Posterior vena cava (tissue), 2 donors: Measurements from ENCODE around the gene FMN1. TPM values are rescaled to one million over a fixed set of nuclear protein-coding genes. Genes with fewer than 3 reads are reported as not detected.

ENCODE experiments used
- DNase-seq: peaks from one replicate; pipeline ENCODE4 v3.0.0-alpha.2; 2020; ENCODE audit warnings: low spot score
- intact Hi-C, 2 donors: fragments of 100-400 bp; cut with DNase I; formaldehyde crosslinking; loops; one replicate each; pipeline versions ENCODE4 v1.14.1 to v1.14.2; 2022 to 2023
- total RNA-seq, 2 donors: library from RNA; stranded (reverse); fragmentation: NEBNext Ultra II Directional; extraction: Animal tissue kit (Norgen Biotek cat#: 25700); gene quantifications; one replicate each; pipeline ENCODE4 v1.2.1, GENCODE V29; 2021
- donor health status: DM: yes; HTN: yes; CAD: no.
- donor health status: DM: yes; HTN: yes; CAD: no.

FMN1 gene
- total RNA-seq, 2 donors from 2014 or later: 20.2 to 26.6 TPM

GRCh38 chr15:32747921-32748342, 446.6 kb downstream of the FMN1 start:
- intact Hi-C loops: no loop called here
- DNase-seq: no peak

GRCh38 chr15:32746116-32746857, 448.2 kb downstream of the FMN1 start:
- DNase-seq: no peak
- intact Hi-C loops: no loop called here

GRCh38 chr15:32743411-32744140, 450.9 kb downstream of the FMN1 start:
- no peak for DNase-seq
- intact Hi-C loops: loop anchor here in 1 of 2 donors (5.0 kb wide), 1 partner anchor 1444 kb away; no protein-coding TSS in a partner anchor

- intact Hi-C loops: loop anchor here (5.0 to 10.0 kb wide), 2 partner anchors 115 to 1448 kb away; no protein-coding TSS in a partner anchor
- no peak for DNase-seq
These were observed 454.9 kb downstream of the FMN1 start for GRCh38 chr15:32739522-32740063.

DNA sequence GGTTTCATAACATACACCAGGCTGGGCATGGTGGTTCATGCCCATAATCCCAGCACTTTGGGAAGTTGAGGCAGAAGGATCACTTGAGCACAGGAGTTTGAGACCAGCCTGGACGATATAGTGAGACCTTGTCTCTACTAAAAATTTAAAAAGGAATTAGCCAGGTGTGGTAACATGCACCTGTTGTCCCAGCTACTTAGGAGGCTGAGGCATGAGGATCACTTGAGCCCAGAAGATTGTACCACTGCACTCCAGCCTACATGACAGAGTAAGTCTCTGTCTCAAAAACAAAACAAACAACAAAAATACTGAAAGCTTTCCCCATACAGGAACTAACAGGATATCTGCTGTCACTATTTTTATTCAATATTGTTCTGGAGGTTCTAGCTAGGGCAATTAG, 455.8 kb downstream of the FMN1 start:
- intact Hi-C loops: loop anchor here in 1 of 2 donors (10.0 kb wide), 1 partner anchor 116 kb away; no protein-coding TSS in a partner anchor
- DNase-seq: no peak

DNA sequence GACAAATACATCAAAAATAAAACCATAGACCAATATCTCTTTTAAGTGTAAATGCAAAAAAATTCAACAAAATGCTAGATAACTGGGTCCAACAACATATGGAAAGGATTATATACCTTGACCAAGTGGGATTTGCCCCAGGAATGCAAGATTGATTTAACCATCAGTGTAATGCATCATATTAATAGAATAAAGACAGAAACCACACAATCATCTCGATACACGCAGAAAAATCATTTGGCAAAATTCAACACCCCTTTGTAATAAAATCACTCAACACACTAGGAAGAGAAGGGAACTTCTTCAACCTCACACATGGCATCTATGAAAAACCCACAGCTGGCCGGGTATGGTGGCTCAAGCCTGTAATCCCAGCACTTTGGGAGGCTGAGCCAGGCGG, 457.2 kb downstream of the FMN1 start:
- intact Hi-C loops: loop anchor here in 1 of 2 donors (10.0 kb wide), 1 partner anchor 117 kb away; no protein-coding TSS in a partner anchor
- DNase-seq: no peak

GRCh38 chr15:32736701-32737061, 457.8 kb downstream of the FMN1 start:
- no peak for DNase-seq
- intact Hi-C loops: loop anchor here in 1 of 2 donors (10.0 kb wide), 1 partner anchor 118 kb away; no protein-coding TSS in a partner anchor

DNA sequence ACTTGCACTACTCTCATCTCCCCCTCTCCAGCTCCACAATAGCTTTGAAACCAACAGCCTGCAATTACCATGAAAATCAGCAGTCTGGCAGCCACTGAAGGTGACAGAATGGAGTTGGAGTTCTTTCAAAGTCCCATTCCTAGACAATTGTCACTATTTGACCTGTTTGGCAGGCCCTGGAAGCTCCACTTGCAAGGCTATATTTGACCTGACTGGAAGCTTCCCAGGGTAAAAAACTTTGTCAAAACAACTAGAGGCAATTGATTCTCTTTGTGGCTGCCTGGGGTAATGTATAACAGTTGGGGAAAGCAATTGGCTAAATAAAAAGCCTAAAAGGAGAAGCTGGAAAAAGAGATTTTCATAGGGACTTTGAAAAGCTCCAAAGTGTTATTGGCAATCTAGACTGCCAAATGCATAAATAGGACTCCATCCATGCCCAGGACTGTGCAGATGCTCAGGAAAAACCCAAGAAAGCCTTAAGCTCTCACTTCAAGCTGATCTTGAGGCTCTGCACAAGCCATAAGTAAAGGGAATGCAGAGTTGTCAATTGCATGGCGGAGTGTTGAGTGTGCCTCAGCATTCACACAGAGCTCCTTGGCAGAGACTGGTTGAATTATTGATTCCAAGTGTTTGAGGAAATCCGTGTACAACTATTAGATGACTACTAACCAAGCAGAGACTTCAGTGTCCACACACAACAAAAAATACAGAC, 458.4 kb downstream of the FMN1 start:
- DNase-seq: no peak
- intact Hi-C loops: loop anchor here in 1 of 2 donors (10.0 kb wide), 1 partner anchor 119 kb away; no protein-coding TSS in a partner anchor

- no peak for DNase-seq
- intact Hi-C loops: loop anchor here in 1 of 2 donors (10.0 kb wide), 1 partner anchor 122 kb away; no protein-coding TSS in a partner anchor
These were observed 461.2 kb downstream of the FMN1 start for GRCh38 chr15:32733281-32733680.

DNA sequence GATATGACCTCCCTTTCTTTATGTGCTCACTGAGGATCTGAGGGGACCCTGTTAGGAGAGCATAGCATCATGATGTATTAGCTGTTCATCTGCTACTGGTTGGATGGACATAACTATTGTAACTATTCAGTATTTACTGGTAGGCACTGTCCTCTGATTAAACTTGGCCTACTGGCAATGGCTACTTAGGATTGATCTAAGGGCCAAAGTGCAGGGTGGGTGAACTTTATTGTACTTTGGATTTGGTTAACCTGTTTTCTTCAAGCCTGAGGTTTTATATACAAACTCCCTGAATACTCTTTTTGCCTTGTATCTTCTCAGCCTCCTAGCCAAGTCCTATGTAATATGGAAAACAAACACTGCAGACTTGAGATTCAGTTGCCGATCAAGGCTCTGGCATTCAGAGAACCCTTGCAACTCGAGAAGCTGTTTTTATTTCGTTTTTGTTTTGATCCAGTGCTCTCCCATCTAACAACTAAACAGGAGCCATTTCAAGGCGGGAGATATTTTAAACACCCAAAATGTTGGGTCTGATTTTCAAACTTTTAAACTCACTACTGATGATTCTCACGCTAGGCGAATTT, 461.8 kb downstream of the FMN1 start:
- no peak for DNase-seq
- intact Hi-C loops: loop anchor here in 1 of 2 donors (10.0 kb wide), 1 partner anchor 122 kb away; no protein-coding TSS in a partner anchor

- intact Hi-C loops: loop anchor here in 1 of 2 donors (10.0 kb wide), 1 partner anchor 124 kb away; no protein-coding TSS in a partner anchor
- peak; percentile 70 for DNase-seq
These were observed 463.5 kb downstream of the FMN1 start for GRCh38 chr15:32730677-32731654.

DNA sequence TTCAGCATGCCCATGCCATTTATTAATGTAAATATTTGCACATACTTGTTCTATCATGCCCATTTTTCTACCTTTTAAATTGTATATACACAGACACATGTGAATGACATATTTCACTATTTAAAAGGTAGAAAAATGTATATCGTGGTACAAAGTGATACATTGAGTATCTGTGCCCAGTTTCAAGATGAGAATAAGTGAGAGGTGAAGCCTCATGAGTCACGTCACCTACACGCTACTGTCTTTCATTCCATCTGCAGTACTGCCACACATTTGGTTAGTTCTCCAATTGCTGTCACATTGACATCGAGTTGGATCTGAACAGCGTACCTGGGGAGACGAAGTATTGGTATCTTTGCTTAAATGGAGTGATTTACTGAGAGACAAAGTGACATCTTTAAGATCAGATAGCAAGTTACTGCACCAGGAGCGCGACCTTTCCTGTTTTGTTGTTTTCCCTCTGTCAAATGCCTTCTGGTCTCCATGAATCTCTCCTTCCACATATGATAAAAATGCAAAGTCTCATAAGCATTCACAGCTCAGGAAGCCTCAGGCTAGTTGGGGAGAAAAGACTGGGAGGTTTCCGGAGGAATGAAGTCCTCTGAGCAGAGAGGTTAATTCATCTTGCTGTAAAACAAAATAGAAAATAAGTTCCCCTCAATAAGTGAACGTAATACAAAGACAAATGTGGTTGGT, 464.7 kb downstream of the FMN1 start:
- no peak for DNase-seq
- intact Hi-C loops: loop anchor here in 1 of 2 donors (10.0 kb wide), 1 partner anchor 125 kb away; no protein-coding TSS in a partner anchor

DNA sequence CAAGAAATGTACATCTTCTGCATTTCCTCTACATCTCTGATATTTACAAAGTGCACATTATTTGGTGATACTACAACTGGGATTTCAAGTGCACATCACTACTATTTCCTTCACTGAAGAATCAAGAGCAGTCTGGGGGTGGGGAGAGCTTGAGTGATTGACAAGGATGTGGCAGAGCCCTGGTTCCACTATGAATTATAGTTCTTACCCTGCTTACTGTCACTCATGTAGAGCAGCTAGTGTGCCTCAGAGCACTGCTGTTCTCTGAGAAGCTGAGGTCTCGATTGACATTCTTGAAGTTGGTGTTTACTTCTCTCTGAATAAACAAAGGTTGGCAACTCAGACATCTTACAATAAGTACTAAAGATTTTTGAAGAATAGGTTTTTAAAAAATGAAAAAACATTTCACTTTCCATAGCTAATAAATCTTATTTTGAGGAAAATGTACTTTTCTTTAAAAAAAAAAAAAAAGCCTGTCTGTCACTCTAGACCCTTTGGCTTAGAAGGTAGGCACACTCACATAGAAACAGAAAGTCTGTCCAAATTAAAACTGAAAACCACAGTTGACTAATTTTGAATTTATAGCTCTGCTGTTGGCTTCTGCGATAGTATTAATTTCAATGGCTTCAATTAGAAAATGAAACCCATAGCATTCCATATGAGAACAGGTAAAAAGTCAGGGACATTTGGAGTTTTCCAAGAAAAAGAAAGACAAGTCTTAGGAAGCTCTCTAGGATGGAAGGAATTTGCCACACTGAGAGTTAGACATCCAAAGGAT, 471.2 kb downstream of the FMN1 start:
- intact Hi-C loops: no loop called here
- DNase-seq: no peak

DNA sequence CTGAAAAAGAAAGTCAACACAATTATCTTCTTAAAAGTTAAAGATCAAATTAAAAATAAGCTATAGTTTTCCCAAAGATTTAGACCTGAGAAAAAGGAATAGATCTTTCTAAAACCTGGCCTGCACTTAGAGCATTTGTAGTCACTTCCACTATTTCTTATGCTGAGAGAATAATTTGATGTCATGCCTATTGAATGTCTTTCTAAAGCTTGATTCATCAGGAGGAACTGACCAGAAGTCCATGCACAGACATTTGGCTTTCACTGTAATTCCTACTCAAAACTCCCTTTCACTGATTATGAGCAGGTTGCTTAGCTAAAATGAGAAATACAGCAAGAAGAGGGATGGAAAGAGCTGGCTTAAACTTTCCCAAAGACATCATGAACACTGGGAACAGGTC, 472.4 kb downstream of the FMN1 start:
- no peak for DNase-seq
- intact Hi-C loops: no loop called here

GRCh38 chr15:32721596-32721995, 472.9 kb downstream of the FMN1 start:
- intact Hi-C loops: no loop called here
- no peak for DNase-seq
